ENCODE measurements around the gene FITM1.

- TF ChIP-seq SIN3A (IDR thresholded peaks at IDR 0.05; ENCODE audit: borderline replicate concordance, insufficient read depth, low read depth, low read length) (no peak), CTCF (IDR thresholded peaks at IDR 0.05) (no peak)
These were observed 22.1 kb upstream of the FITM1 start for GRCh38 chr14:24108336-24108874.

Measured in Panc1 (cell line).